ENCODE measurements around the gene NPAS4.

Gene NPAS4

DNA sequence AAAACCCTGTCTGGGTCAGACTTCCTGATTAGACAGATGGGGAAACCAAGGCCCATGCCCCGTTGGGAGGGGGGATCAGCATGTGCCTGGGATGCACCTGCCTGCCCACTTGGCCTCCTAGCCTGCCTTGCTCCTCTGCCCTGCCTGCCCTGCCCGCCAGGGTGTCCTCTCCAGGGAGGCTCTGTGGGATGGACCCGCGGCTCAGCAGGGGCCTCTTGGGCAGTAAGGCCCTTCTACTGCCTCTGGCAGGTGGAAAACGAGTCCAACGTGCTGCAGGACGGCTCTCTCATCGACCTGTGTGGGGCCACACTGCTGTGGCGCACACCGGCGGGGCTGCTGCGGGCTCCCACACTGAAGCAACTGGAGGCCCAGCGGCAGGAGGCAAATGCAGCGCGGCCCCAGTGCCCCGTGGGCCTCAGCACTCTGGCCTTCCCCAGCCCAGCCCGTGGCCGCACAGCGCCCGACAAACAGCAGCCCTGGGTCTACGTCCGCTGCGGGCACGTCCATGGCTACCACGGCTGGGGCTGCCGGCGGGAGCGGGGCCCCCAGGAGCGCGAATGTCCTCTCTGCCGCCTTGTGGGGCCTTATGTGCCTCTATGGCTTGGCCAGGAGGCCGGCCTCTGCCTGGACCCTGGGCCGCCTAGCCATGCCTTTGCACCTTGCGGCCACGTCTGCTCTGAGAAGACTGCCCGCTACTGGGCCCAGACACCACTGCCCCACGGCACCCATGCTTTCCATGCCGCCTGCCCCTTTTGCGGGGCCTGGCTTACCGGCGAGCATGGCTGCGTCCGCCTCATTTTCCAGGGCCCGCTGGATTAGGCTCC is 54.7 kb downstream of the NPAS4 start:
- in situ Hi-C loops (cut with HindIII; ENCODE audit: low sequenced_read_pairs): no loop called here
